Inflammatory macrophage treated with lipopolysaccharide for 4 hours (primary cell): ENCODE data around the gene AMY2B.
"Not testable (repeated sequence)": the region's sequence is repeated elsewhere in the genome, so short reads cannot be mapped to it uniquely, and the experiment has no call there.

Source experiments
- DNase-seq: peaks from one replicate; pipeline ENCODE4 v3.0.0-alpha.2; 2020

AMY2B gene

DNA sequence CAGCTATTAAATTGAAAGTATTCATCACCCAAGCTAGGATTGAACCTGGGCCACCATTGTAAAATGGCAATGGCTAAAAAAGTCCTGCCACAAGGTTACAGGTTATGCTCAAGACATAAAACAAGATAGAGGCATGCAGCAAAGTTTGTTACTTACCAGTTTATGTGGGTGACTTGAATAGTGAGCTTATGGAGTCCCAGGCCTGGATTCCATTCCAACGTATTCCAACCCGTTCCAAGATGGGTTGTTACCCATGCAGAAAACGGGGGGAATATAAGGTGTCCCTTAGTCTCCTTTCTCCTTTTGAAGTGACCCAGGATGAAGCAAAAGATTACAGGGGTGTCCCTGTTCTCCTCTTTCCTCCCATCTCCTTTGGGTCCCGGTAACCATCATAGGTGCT lies 56.0 kb downstream of the AMY2B start:
- DNase-seq = not testable (repeated sequence)
